HCT116 (cell line): ENCODE measurements around the gene ITGB1. TPM values are rescaled to one million over a fixed set of nuclear protein-coding genes. Genes with fewer than 3 reads are reported as not detected.

Experiments used
- ATAC-seq: fragments of 200-7000 bp; cut with Tn5 transposase; 2 replicates; pipeline ENCODE4 v1.9.1; 2020; ENCODE audit warnings: mild to moderate bottlenecking, moderate library complexity
- BruUV-seq: library from RNA; stranded (reverse); fragments of 400-500 nt; replicated peaks from 2 replicates; lab custom pipeline; 2021; lab: Mats Ljungman, UMichigan
- CTCF ChIA-PET: fragments of 300-600 bp; sonication (Branson Sonifier 250); formaldehyde crosslinking; loops from one replicate; lab custom pipeline; 2021; ENCODE audit warnings: antibody characterized with exemption; lab: Charles Lee
- POLR2A ChIA-PET: fragments of 300-600, 350-600 bp; sonication (Branson Sonifier 250); formaldehyde crosslinking; loops from one replicate; lab custom pipeline; 2021; ENCODE audit warnings: antibody characterized with exemption; lab: Charles Lee
- RAD21 ChIA-PET, 2 experiments: fragments of 300-600 bp; sonication (Branson Sonifier 250); formaldehyde crosslinking; loops; one replicate each; lab custom pipeline; 2023; ENCODE audit warnings: low total read pairs in 2 of 2; ENCODE audit not compliant: uncharacterized antibody in 2 of 2, unreplicated experiment in 2 of 2, low non-redundant PET in 1 of 2; lab: Charles Lee
- DNase-seq: peaks from one replicate; pipeline ENCODE4 v3.0.0-alpha.2; 2010; ENCODE audit warnings: low read depth, low spot score
- H2AFZ ChIP-seq: fragments of 200-600 bp; shearing (Covaris generic), sonication (generic); 2 replicates; pipeline ENCODE4 v1.6.1; 2017; ENCODE audit warnings: low read depth, mixed run types, mixed read lengths, antibody characterized with exemption, low read length; ENCODE audit not compliant: poor library complexity, severe bottlenecking
- H3K27ac ChIP-seq: 2 replicates; pipeline ENCODE4 v1.5.1; 2012; ENCODE audit warnings: low read depth, low read length
- H3K27me3 ChIP-seq: fragments of 200-600 bp; sonication (generic); 2 replicates; pipeline ENCODE4 v1.6.1; 2016; ENCODE audit warnings: mixed run types, low read length, mixed read lengths; ENCODE audit not compliant: insufficient read depth
- H3K36me3 ChIP-seq, 2 experiments: fragments of 200-500 bp in 1 of 2; fragments of 200-600 bp in 1 of 2; sonication (Bioruptor generic) in 1 of 2; sonication (generic) in 1 of 2; 2 replicates each; pipeline versions ENCODE4 v1.5.1 to v1.6.1; 2014 to 2016; ENCODE audit warnings: low read length in 2 of 2, inconsistent platforms in 1 of 2, mixed read lengths in 1 of 2, mixed run types in 1 of 2; ENCODE audit not compliant: insufficient read depth in 2 of 2, control insufficient read depth in 1 of 2
- H3K4me1 ChIP-seq, 2 experiments: fragments of 200-600 bp in 1 of 2; sonication (generic) in 1 of 2; 2 replicates each; pipeline versions ENCODE4 v1.5.1 to v1.6.1; 2012 to 2017; ENCODE audit warnings: low read length in 2 of 2, inconsistent platforms in 1 of 2, mild to moderate bottlenecking in 1 of 2, mixed read lengths in 1 of 2, mixed run types in 1 of 2, moderate library complexity in 1 of 2; ENCODE audit not compliant: insufficient read depth in 2 of 2, control insufficient read depth in 1 of 2
- H3K4me2 ChIP-seq: fragments of 200-600 bp; sonication (generic); 2 replicates; pipeline ENCODE4 v1.6.1; 2017; ENCODE audit warnings: mixed run types, low read length, mixed read lengths
- H3K4me3 ChIP-seq, 2 experiments: fragments of 200-600 bp in 1 of 2; sonication (generic) in 1 of 2; replicated peaks in 1 of 2; 2 replicates each; pipeline ENCODE4 v1.5.1; 2011 to 2016; ENCODE audit warnings: low read length in 2 of 2, control low read depth in 1 of 2, low read depth in 1 of 2, mild to moderate bottlenecking in 1 of 2, mixed read lengths in 1 of 2, mixed run types in 1 of 2
- H3K79me2 ChIP-seq: fragments of 200-600 bp; sonication (generic); 2 replicates; pipeline ENCODE4 v1.6.1; 2017; ENCODE audit warnings: mild to moderate bottlenecking, mixed run types, low read length, moderate library complexity, mixed read lengths; ENCODE audit not compliant: insufficient read depth
- H3K9ac ChIP-seq: fragments of 200-600 bp; sonication (generic); 2 replicates; pipeline ENCODE4 v1.6.1; 2016; ENCODE audit warnings: low read length, mixed read lengths
- H3K9me2 ChIP-seq: fragments of 200-600 bp; sonication (generic), shearing (Covaris generic); 2 replicates; pipeline ENCODE4 v1.6.1; 2017; ENCODE audit warnings: mixed run types, mild to moderate bottlenecking, moderate library complexity; ENCODE audit not compliant: insufficient read depth
- H3K9me3 ChIP-seq, 2 experiments: fragments of 200-500 bp in 1 of 2; fragments of 200-600 bp in 1 of 2; sonication (Bioruptor generic) in 1 of 2; sonication (generic) in 1 of 2; 2 replicates each; pipeline ENCODE4 v1.6.1; 2014 to 2017; ENCODE audit warnings: low read length in 2 of 2, mixed read lengths in 2 of 2, inconsistent platforms in 1 of 2, low read depth in 1 of 2, mild to moderate bottlenecking in 1 of 2, mixed run types in 1 of 2, moderate library complexity in 1 of 2; ENCODE audit not compliant: control insufficient read depth in 1 of 2, insufficient read depth in 1 of 2
- H4K20me1 ChIP-seq: fragments of 200-600 bp; sonication (generic), shearing (Covaris generic); 2 replicates; pipeline ENCODE4 v1.6.1; 2017; ENCODE audit warnings: mixed run types, mild to moderate bottlenecking, moderate library complexity; ENCODE audit not compliant: insufficient read depth
- EGR1 ChIP-seq: IDR thresholded peaks from 2 replicates; pipeline ENCODE4 v1.6.1; 2012; ENCODE audit warnings: low read depth
- EZH2phosphoT487 ChIP-seq: fragments of 200-600 bp; IDR thresholded peaks from 2 replicates; pipeline ENCODE4 v1.6.1; 2018; ENCODE audit warnings: antibody characterized with exemption, borderline replicate concordance
- TCF7L2 ChIP-seq: IDR thresholded peaks from 2 replicates; pipeline ENCODE4 v1.7.0; 2011; ENCODE audit warnings: borderline replicate concordance, inconsistent platforms; ENCODE audit not compliant: insufficient read depth, insufficient read length; ENCODE audit errors: extremely low read depth
- YY1 ChIP-seq: IDR thresholded peaks from 2 replicates; pipeline ENCODE4 v1.6.1; 2011; ENCODE audit warnings: low read length, low read depth, moderate library complexity, mild to moderate bottlenecking; ENCODE audit not compliant: insufficient replicate concordance; ENCODE audit errors: extremely low read depth
- ZFX ChIP-seq: fragments of 450-650 bp; IDR thresholded peaks from 2 replicates; pipeline ENCODE4 v1.6.1; 2017
- ZNF274 ChIP-seq: fragments of 200-500 bp; sonication (Bioruptor generic); IDR thresholded peaks from 2 replicates; pipeline ENCODE4 v1.6.1; 2014; ENCODE audit warnings: mild to moderate bottlenecking, low read depth, low read length, inconsistent platforms
- intact Hi-C: fragments of 100-400 bp; cut with micrococcal nuclease; formaldehyde crosslinking; loops from 2 replicates; pipeline ENCODE4 v1.10.0; 2022
- total RNA-seq: library from RNA; stranded (reverse); gene quantifications from one replicate; pipeline ENCODE4 v1.2.1, GENCODE V29; 2021; ENCODE audit not compliant: unreplicated experiment
- TF ChIP-seq, protein P1 (sequence below): IDR thresholded peaks from 2 replicates; pipeline ENCODE4 v1.6.1; 2012; ENCODE audit warnings: low read depth
- TF ChIP-seq, protein P2 (sequence below): IDR thresholded peaks from 2 replicates; pipeline ENCODE4 v1.6.1; 2012
- TF ChIP-seq, protein P3 (sequence below), 3 experiments: fragments of 200-600 bp in 1 of 3; sonication (generic) in 1 of 3; IDR thresholded peaks in 2 of 3; conservative IDR thresholded peaks in 1 of 3; 2 replicates each; pipeline ENCODE4 v1.5.1; 2012 to 2017; ENCODE audit warnings: low read depth in 2 of 3, low read length in 2 of 3, antibody characterized with exemption in 1 of 3, borderline replicate concordance in 1 of 3, control low read depth in 1 of 3, mild to moderate bottlenecking in 1 of 3, mixed read lengths in 1 of 3, mixed run types in 1 of 3, moderate library complexity in 1 of 3; ENCODE audit not compliant: insufficient read depth in 1 of 3
- TF ChIP-seq, protein P4 (sequence below): IDR thresholded peaks from 2 replicates; pipeline ENCODE4 v1.6.1; 2012
- TF ChIP-seq, protein P5 (sequence below): IDR thresholded peaks from 2 replicates; pipeline ENCODE4 v1.6.1; 2011; ENCODE audit warnings: mild to moderate bottlenecking, low read length, moderate library complexity; ENCODE audit not compliant: insufficient replicate concordance; ENCODE audit errors: extremely low read depth

Gene ITGB1
- total RNA-seq, 1 experiment from 2014 or later = 366 TPM

DNA sequence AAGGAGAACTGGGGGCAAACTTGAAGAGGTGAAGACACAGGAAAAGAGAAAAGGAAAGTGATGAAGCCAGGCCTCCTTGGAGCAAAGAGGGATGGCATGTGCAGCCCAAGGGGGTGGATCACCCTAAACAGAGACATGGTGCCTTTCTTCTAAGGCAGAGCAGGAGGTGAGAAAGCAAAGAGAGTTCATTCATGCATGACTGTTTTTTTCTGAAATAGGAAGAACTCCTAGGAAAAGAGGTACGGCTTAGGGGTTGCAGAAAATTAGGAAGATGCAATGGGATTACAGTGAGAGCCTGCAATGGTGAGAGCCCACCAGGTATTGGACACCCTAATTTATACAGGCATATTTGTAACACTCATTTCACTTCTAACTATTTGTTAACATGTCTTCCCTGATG lies 15.9 kb downstream of the ITGB1 start:
- no TSS peak for BruUV-seq
- H4K20me1 ChIP-seq = peaks cover 30% of the 10 kb centered on the region; the same call in 1 of the 2 replicates
- no peaks in the 10 kb centered on the region for H3K27me3 ChIP-seq
- H2AFZ ChIP-seq = no peak overlapping the region
- no peaks in the 10 kb centered on the region for H3K9me2 ChIP-seq
- RAD21 ChIA-PET = no interaction called here
- no peaks in the 10 kb centered on the region for H3K36me3 ChIP-seq
- ATAC-seq (no peak), DNase-seq (no peak)
- no peak overlapping the region for H3K4me2 ChIP-seq
- no peak overlapping the region for H3K4me3 ChIP-seq
- TF ChIP-seq, protein P1, sequence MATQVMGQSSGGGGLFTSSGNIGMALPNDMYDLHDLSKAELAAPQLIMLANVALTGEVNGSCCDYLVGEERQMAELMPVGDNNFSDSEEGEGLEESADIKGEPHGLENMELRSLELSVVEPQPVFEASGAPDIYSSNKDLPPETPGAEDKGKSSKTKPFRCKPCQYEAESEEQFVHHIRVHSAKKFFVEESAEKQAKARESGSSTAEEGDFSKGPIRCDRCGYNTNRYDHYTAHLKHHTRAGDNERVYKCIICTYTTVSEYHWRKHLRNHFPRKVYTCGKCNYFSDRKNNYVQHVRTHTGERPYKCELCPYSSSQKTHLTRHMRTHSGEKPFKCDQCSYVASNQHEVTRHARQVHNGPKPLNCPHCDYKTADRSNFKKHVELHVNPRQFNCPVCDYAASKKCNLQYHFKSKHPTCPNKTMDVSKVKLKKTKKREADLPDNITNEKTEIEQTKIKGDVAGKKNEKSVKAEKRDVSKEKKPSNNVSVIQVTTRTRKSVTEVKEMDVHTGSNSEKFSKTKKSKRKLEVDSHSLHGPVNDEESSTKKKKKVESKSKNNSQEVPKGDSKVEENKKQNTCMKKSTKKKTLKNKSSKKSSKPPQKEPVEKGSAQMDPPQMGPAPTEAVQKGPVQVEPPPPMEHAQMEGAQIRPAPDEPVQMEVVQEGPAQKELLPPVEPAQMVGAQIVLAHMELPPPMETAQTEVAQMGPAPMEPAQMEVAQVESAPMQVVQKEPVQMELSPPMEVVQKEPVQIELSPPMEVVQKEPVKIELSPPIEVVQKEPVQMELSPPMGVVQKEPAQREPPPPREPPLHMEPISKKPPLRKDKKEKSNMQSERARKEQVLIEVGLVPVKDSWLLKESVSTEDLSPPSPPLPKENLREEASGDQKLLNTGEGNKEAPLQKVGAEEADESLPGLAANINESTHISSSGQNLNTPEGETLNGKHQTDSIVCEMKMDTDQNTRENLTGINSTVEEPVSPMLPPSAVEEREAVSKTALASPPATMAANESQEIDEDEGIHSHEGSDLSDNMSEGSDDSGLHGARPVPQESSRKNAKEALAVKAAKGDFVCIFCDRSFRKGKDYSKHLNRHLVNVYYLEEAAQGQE = no peak
- TF ChIP-seq YY1 = no peak
- no peak for TF ChIP-seq ZNF274
- TF ChIP-seq EGR1 = no peak
- TF ChIP-seq, all 23 proteins: peak for 0
- ChIA-PET CTCF (no interaction called here), POLR2A (no interaction called here)
- intact Hi-C loops = no loop called here
- H3K9me3 ChIP-seq = no peaks in the 10 kb centered on the region
- peaks cover 100% of the 10 kb centered on the region for H3K79me2 ChIP-seq
- peaks cover 28 to 46% of the 10 kb centered on the region in 2 experiments for H3K4me1 ChIP-seq
- H3K27ac ChIP-seq = no peak overlapping the region
- no peak overlapping the region for H3K9ac ChIP-seq

DNA sequence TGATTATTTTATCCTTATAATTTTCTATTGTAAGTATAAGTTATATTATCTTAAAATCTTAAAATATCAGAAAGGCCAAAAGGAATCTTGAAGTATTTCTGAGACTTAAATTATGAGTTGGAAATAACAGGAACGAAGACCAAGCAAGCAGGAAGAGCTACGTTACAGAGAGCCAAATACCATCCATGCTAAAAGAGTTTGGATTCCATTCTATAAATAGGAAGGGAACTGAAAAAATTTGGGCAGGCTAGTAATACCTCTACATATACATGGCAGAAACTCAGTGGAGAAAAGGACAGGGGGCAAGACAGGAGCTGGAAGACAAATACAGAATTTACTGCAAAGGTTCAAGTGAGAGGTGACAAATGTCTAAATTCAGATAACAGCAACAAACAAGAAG lies 16.7 kb downstream of the ITGB1 start:
- intact Hi-C loops = no loop called here
- Histone ChIP-seq H3K9me2 (no peaks in the 10 kb centered on the region), H2AFZ (no peak overlapping the region), H3K27ac (no peak overlapping the region), H3K9me3 (no peaks in the 10 kb centered on the region), H3K9ac (no peak overlapping the region), H3K4me2 (no peak overlapping the region), H3K79me2 (peaks cover 100% of the 10 kb centered on the region), H3K27me3 (no peaks in the 10 kb centered on the region), H4K20me1 (peaks cover 30% of the 10 kb centered on the region; the same call in 1 of the 2 replicates), H3K4me1 (peaks cover 20 to 43% of the 10 kb centered on the region in 2 experiments; a peak in 3 of 4 replicates), H3K4me3 (no peak overlapping the region), H3K36me3 (no peaks in the 10 kb centered on the region)
- ChIA-PET CTCF (no interaction called here), POLR2A (no interaction called here), RAD21 (no interaction called here)
- BruUV-seq = no TSS peak
- ATAC-seq (no peak), DNase-seq (no peak)
- TF ChIP-seq, protein P2, sequence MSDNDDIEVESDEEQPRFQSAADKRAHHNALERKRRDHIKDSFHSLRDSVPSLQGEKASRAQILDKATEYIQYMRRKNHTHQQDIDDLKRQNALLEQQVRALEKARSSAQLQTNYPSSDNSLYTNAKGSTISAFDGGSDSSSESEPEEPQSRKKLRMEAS = no peak
- TF ChIP-seq, protein P3, sequence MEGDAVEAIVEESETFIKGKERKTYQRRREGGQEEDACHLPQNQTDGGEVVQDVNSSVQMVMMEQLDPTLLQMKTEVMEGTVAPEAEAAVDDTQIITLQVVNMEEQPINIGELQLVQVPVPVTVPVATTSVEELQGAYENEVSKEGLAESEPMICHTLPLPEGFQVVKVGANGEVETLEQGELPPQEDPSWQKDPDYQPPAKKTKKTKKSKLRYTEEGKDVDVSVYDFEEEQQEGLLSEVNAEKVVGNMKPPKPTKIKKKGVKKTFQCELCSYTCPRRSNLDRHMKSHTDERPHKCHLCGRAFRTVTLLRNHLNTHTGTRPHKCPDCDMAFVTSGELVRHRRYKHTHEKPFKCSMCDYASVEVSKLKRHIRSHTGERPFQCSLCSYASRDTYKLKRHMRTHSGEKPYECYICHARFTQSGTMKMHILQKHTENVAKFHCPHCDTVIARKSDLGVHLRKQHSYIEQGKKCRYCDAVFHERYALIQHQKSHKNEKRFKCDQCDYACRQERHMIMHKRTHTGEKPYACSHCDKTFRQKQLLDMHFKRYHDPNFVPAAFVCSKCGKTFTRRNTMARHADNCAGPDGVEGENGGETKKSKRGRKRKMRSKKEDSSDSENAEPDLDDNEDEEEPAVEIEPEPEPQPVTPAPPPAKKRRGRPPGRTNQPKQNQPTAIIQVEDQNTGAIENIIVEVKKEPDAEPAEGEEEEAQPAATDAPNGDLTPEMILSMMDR (IDR thresholded peaks at IDR 0.05 in 2 of 3, conservative IDR thresholded peaks at IDR 0.05 in 1 of 3; ENCODE audit: borderline replicate concordance in 1 of 3, insufficient read depth in 1 of 3, low read depth in 2 of 3, low read length in 2 of 3) = no peak
- TF ChIP-seq, protein P4, sequence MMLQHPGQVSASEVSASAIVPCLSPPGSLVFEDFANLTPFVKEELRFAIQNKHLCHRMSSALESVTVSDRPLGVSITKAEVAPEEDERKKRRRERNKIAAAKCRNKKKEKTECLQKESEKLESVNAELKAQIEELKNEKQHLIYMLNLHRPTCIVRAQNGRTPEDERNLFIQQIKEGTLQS = no peak
- no peak for TF ChIP-seq EZH2phosphoT487
- no peak for TF ChIP-seq ZFX
- no peak for TF ChIP-seq TCF7L2
- TF ChIP-seq, protein P5, sequence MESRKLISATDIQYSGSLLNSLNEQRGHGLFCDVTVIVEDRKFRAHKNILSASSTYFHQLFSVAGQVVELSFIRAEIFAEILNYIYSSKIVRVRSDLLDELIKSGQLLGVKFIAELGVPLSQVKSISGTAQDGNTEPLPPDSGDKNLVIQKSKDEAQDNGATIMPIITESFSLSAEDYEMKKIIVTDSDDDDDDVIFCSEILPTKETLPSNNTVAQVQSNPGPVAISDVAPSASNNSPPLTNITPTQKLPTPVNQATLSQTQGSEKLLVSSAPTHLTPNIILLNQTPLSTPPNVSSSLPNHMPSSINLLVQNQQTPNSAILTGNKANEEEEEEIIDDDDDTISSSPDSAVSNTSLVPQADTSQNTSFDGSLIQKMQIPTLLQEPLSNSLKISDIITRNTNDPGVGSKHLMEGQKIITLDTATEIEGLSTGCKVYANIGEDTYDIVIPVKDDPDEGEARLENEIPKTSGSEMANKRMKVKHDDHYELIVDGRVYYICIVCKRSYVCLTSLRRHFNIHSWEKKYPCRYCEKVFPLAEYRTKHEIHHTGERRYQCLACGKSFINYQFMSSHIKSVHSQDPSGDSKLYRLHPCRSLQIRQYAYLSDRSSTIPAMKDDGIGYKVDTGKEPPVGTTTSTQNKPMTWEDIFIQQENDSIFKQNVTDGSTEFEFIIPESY = no peak
